BJ (cell line): Measurements from ENCODE around the gene TAS2R39. TPM values are rescaled to one million over a fixed set of nuclear protein-coding genes. Genes with fewer than 3 reads are reported as not detected.

Source experiments
- CTCF ChIA-PET: fragments of 350-600 bp; formaldehyde crosslinking; extraction: SDS; loops from one replicate; lab custom pipeline; 2021; ENCODE audit warnings: antibody characterized with exemption, inconsistent platforms; lab: Yijun Ruan, JAX
- POLR2A ChIA-PET: fragments of 300-600 bp; sonication (Branson Sonifier 250); formaldehyde crosslinking; extraction: SDS; loops from one replicate; lab custom pipeline; 2021; ENCODE audit warnings: antibody characterized with exemption; lab: Charles Lee
- DNase-seq: peaks from one replicate; pipeline ENCODE4 v3.0.0-alpha.2; 2011; ENCODE audit warnings: low read depth
- H3K27me3 ChIP-seq: 2 replicates; pipeline ENCODE4 v1.6.0; 2011; ENCODE audit warnings: low read length; ENCODE audit not compliant: control insufficient read depth, insufficient read depth
- H3K36me3 ChIP-seq: 2 replicates; pipeline ENCODE4 v1.5.1; 2011; ENCODE audit warnings: low read length; ENCODE audit not compliant: control insufficient read depth, insufficient read depth
- H3K4me3 ChIP-seq: 2 replicates; pipeline ENCODE4 v1.5.1; 2011; ENCODE audit warnings: low read depth, mild to moderate bottlenecking, control low read depth, low read length
- polyA plus RNA-seq: library from polyadenylated mRNA; depleted of rRNA; stranded (reverse); fragments of >200 nt; gene quantifications from 2 replicates; pipeline ENCODE4 v1.2.3, GENCODE V29; 2011
- TF ChIP-seq, protein P1 (sequence below): IDR thresholded peaks from 2 replicates; pipeline ENCODE4 v1.5.1; 2011; ENCODE audit warnings: low read depth, mild to moderate bottlenecking, control low read depth, inconsistent platforms, low read length, moderate library complexity; ENCODE audit not compliant: insufficient read depth

The TAS2R39 gene
- polyA plus RNA-seq, 1 experiment = not detected

GRCh38 chr7:143214789-143215679 lies 31.8 kb downstream of the TAS2R39 start:
- CTCF ChIA-PET = interaction anchor here (0.6 to 11.5 kb wide), 51 partner anchors 8 to 706 kb away, joined by 3 to 392 read pairs (median 4); partner anchors contain the start of genes EPHB6, PIP and TAS2R39
- no peak overlapping the region for H3K4me3 ChIP-seq
- H3K36me3 ChIP-seq = no peaks in the 10 kb centered on the region
- peak; percentile 39 for DNase-seq
- TF ChIP-seq, protein P1, sequence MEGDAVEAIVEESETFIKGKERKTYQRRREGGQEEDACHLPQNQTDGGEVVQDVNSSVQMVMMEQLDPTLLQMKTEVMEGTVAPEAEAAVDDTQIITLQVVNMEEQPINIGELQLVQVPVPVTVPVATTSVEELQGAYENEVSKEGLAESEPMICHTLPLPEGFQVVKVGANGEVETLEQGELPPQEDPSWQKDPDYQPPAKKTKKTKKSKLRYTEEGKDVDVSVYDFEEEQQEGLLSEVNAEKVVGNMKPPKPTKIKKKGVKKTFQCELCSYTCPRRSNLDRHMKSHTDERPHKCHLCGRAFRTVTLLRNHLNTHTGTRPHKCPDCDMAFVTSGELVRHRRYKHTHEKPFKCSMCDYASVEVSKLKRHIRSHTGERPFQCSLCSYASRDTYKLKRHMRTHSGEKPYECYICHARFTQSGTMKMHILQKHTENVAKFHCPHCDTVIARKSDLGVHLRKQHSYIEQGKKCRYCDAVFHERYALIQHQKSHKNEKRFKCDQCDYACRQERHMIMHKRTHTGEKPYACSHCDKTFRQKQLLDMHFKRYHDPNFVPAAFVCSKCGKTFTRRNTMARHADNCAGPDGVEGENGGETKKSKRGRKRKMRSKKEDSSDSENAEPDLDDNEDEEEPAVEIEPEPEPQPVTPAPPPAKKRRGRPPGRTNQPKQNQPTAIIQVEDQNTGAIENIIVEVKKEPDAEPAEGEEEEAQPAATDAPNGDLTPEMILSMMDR = peak; percentile 99
- POLR2A ChIA-PET = no interaction called here
- no peaks in the 10 kb centered on the region for H3K27me3 ChIP-seq

DNA sequence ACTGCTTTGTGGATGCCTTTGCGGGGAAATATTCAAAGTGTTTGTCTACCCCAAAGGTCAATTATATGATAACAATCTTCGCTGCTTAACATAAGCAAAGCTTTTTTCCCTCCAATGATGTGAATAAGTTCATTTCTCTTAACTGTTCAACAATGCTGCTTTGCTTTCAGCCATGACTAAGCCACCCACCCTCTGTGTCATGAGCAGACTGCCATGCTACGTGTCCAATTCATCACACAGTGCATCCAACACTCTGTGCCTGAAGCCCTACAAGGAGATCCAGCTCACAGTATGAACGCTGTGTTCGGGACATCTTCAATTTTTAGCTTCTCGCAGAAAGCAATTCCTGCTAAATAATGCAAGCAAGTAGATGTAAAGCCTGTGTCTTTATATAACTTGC lies 32.9 kb downstream of the TAS2R39 start:
- ChIA-PET CTCF (interaction anchor here (0.7 to 11.5 kb wide), 13 partner anchors 10 to 659 kb away, joined by 3 to 392 read pairs (median 5); partner anchors contain the start of genes EPHB6 and PIP), POLR2A (no interaction called here)
- H3K27me3 ChIP-seq = no peaks in the 10 kb centered on the region

DNA sequence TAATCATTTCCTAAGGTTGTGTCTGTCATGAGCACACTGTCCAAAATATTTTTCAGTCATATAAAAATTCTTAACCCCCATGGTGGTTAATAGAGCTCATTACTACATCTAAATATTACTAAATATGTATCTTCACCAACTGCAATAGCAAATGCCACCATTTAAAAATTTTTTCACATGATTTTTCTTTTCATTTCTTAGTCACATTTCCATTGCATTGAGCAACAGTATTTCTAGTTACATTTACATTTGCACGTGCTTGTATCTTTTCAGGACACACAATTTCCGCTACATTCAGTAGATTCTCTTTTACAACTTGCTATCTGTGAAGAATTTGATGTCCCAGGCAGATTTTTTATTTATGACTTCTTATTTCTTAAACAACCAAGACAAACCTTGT lies 33.5 kb downstream of the TAS2R39 start:
- POLR2A ChIA-PET = no interaction called here
- TF ChIP-seq, protein P1 = no peak
- CTCF ChIA-PET = interaction anchor here (0.9 to 11.5 kb wide), 6 partner anchors 10 to 334 kb away, joined by 3 to 392 read pairs (median 4); no protein-coding TSS in a partner anchor

More for the DNA sequence above, 32.9 kb downstream of the TAS2R39 start:
- Histone ChIP-seq H3K4me3 (no peak overlapping the region), H3K36me3 (no peaks in the 10 kb centered on the region)
- TF ChIP-seq, protein P1 = no peak
- DNase-seq = no peak

GRCh38 chr7:143217806-143218205 lies 34.6 kb downstream of the TAS2R39 start:
- TF ChIP-seq, protein P1 = no peak
- Histone ChIP-seq H3K36me3 (no peaks in the 10 kb centered on the region), H3K27me3 (peaks cover 2% of the 10 kb centered on the region), H3K4me3 (no peak overlapping the region)
- ChIA-PET CTCF (interaction anchor here (1.1 to 11.5 kb wide), 3 partner anchors 211 to 336 kb away, joined by 3 to 392 read pairs (median 3); no protein-coding TSS in a partner anchor), POLR2A (no interaction called here)
- no peak for DNase-seq

More for the DNA sequence above, 33.5 kb downstream of the TAS2R39 start:
- Histone ChIP-seq H3K4me3 (no peak overlapping the region), H3K27me3 (no peaks in the 10 kb centered on the region), H3K36me3 (no peaks in the 10 kb centered on the region)
- DNase-seq = no peak

GRCh38 chr7:143221286-143221685 lies 38.1 kb downstream of the TAS2R39 start:
- no peaks in the 10 kb centered on the region for H3K36me3 ChIP-seq
- peaks cover 4% of the 10 kb centered on the region for H3K27me3 ChIP-seq
- no peak for DNase-seq
- ChIA-PET POLR2A (no interaction called here), CTCF (interaction anchor here (0.7 to 11.5 kb wide), 4 partner anchors 19 to 630 kb away, joined by 3 to 392 read pairs (median 4); no protein-coding TSS in a partner anchor)
- no peak overlapping the region for H3K4me3 ChIP-seq
- TF ChIP-seq, protein P1 = no peak
